ENCODE data around the gene PRKAR1B.

Gene PRKAR1B

GRCh38 chr7:572416-573268, 154.4 kb downstream of the PRKAR1B start:
- no peak for DNase-seq (ENCODE audit: low spot score)

GRCh38 chr7:571718-572415, 155.2 kb downstream of the PRKAR1B start:
- DNase-seq (ENCODE audit: low spot score): no peak

- no peak for DNase-seq (ENCODE audit: low spot score)
Measured at GRCh38 chr7:571096-571717, 155.9 kb downstream of the PRKAR1B start.

GRCh38 chr7:570801-571070, 156.3 kb downstream of the PRKAR1B start:
- DNase-seq (ENCODE audit: low spot score): no peak

- DNase-seq (ENCODE audit: low spot score): no peak
Measured at GRCh38 chr7:569996-570800, 156.9 kb downstream of the PRKAR1B start.

GRCh38 chr7:569071-569855, 157.8 kb downstream of the PRKAR1B start:
- DNase-seq (ENCODE audit: low spot score): no peak

- DNase-seq (ENCODE audit: low spot score): no peak
Measured at GRCh38 chr7:568031-568951, 158.8 kb downstream of the PRKAR1B start.

- DNase-seq (ENCODE audit: low spot score): no peak
Measured at GRCh38 chr7:567305-567883, 159.7 kb downstream of the PRKAR1B start.

- DNase-seq (ENCODE audit: low spot score): no peak
Measured at GRCh38 chr7:566100-566499, 161.0 kb downstream of the PRKAR1B start.

- DNase-seq (ENCODE audit: low spot score): peak; percentile 9
Measured at GRCh38 chr7:564176-564865, 162.8 kb downstream of the PRKAR1B start.

GRCh38 chr7:563629-564170, 163.4 kb downstream of the PRKAR1B start:
- DNase-seq (ENCODE audit: low spot score): no peak

- DNase-seq (ENCODE audit: low spot score): no peak
Measured at GRCh38 chr7:562789-563628, 164.1 kb downstream of the PRKAR1B start.

- DNase-seq (ENCODE audit: low spot score): no peak
Measured at GRCh38 chr7:562374-562675, 164.8 kb downstream of the PRKAR1B start.

- DNase-seq (ENCODE audit: low spot score): no peak
Measured at GRCh38 chr7:561631-562373, 165.3 kb downstream of the PRKAR1B start.

GRCh38 chr7:560966-561630, 166.0 kb downstream of the PRKAR1B start:
- DNase-seq (ENCODE audit: low spot score): no peak

- DNase-seq (ENCODE audit: low spot score): no peak
Measured at GRCh38 chr7:559396-559705, 167.7 kb downstream of the PRKAR1B start.

- no peak for DNase-seq (ENCODE audit: low spot score)
Measured at GRCh38 chr7:557558-557881, 169.6 kb downstream of the PRKAR1B start.

All from globus pallidus (tissue), 1 donor.